Measurements from ENCODE around the gene IL10RA. TPM values are rescaled to one million over a fixed set of nuclear protein-coding genes. Genes with fewer than 3 reads are reported as not detected.

IL10RA gene
- total and polyA plus RNA-seq, 4 donors = 2.3 to 11.6 (median 9.2) TPM

GRCh38 chr11:118000850-118001228 is 14.6 kb downstream of the IL10RA start:
- H3K27me3 ChIP-seq (ENCODE audit: control insufficient read depth in 4 of 4, insufficient read depth in 4 of 4, low read length in 3 of 4) = no peaks in the 10 kb centered on the region
- WGBS = 98% methylated on average over 1 of the region's 1 CpG
- H3K4me3 ChIP-seq (ENCODE audit: low read depth in 1 of 3, low read length in 3 of 3) = no peak overlapping the region
- H3K36me3 ChIP-seq (ENCODE audit: control insufficient read depth in 4 of 4, insufficient read depth in 3 of 4, low read depth in 1 of 4, low read length in 3 of 4) = no peaks in the 10 kb centered on the region
- no peak overlapping the region for H3K9ac ChIP-seq (ENCODE audit: low read depth in 1 of 2, low read length in 2 of 2)
- no peak overlapping the region for H3K27ac ChIP-seq (ENCODE audit: low read depth in 1 of 2, low read length in 2 of 2)
- H3K4me1 ChIP-seq (ENCODE audit: control insufficient read depth in 4 of 4, insufficient read depth in 4 of 4, low read length in 3 of 4) = peaks cover 0 to 2% (median 0%) of the 10 kb centered on the region in 4 donors
- TF ChIP-seq CTCF (IDR thresholded peaks at IDR 0.05; ENCODE audit: low read depth, low read length, missing input control) = no peak
- TF ChIP-seq EGR1 (IDR thresholded peaks at IDR 0.05; ENCODE audit: low read depth in 2 of 2) = no peak
- TF ChIP-seq TAF1 (conservative IDR thresholded peaks at IDR 0.05) = no peak
- TF ChIP-seq HNF4G (IDR thresholded peaks at IDR 0.05) = no peak
- TF ChIP-seq RXRA (IDR thresholded peaks at IDR 0.05) = no peak
- no peak for TF ChIP-seq REST (IDR thresholded peaks at IDR 0.05)
- no peak for TF ChIP-seq HNF4A (conservative IDR thresholded peaks at IDR 0.05)
- TF ChIP-seq ATF3 (IDR thresholded peaks at IDR 0.05) = no peak
- no peak for TF ChIP-seq JUND (IDR thresholded peaks at IDR 0.05)
- TF ChIP-seq GABPA (IDR thresholded peaks at IDR 0.05 in 1 of 2, conservative IDR thresholded peaks at IDR 0.05 in 1 of 2) = no peak
- no peak for TF ChIP-seq MAX (IDR thresholded peaks at IDR 0.05)
- TF ChIP-seq ZBTB33 (IDR thresholded peaks at IDR 0.05) = no peak
- TF ChIP-seq NR2F2 (IDR thresholded peaks at IDR 0.05) = no peak
- no peak for TF ChIP-seq YY1 (IDR thresholded peaks at IDR 0.05)
- no peak for TF ChIP-seq RAD21 (IDR thresholded peaks at IDR 0.05)
- peaks cover 0 to 7% (median 0%) of the 10 kb centered on the region in 4 donors for H3K9me3 ChIP-seq (ENCODE audit: control insufficient read depth in 4 of 4, low read length in 3 of 4)
- no peak for DNase-seq (ENCODE audit: low spot score)

- Histone ChIP-seq H3K9me3 (ENCODE audit: control insufficient read depth in 4 of 4, low read length in 3 of 4) (peaks cover 0 to 7% (median 0%) of the 10 kb centered on the region in 4 donors), H3K4me3 (ENCODE audit: low read depth in 1 of 3, low read length in 3 of 3) (no peak overlapping the region), H3K27me3 (ENCODE audit: control insufficient read depth in 4 of 4, insufficient read depth in 4 of 4, low read length in 3 of 4) (no peaks in the 10 kb centered on the region), H3K27ac (ENCODE audit: low read depth in 1 of 2, low read length in 2 of 2) (peak overlapping the region in 1 of 2 donors; percentile 29), H3K9ac (ENCODE audit: low read depth in 1 of 2, low read length in 2 of 2) (no peak overlapping the region), H3K36me3 (ENCODE audit: control insufficient read depth in 4 of 4, insufficient read depth in 3 of 4, low read depth in 1 of 4, low read length in 3 of 4) (no peaks in the 10 kb centered on the region), H3K4me1 (ENCODE audit: control insufficient read depth in 4 of 4, insufficient read depth in 4 of 4, low read length in 3 of 4) (peaks cover 0 to 2% (median 0%) of the 10 kb centered on the region in 4 donors)
- no peak for DNase-seq (ENCODE audit: low spot score)
- 69% methylated on average over 5 of the region's 5 CpGs for WGBS
- TF ChIP-seq TAF1 (conservative IDR thresholded peaks at IDR 0.05) (no peak), SP1 (IDR thresholded peaks at IDR 0.05) (no peak), ZBTB33 (IDR thresholded peaks at IDR 0.05) (no peak), CTCF (IDR thresholded peaks at IDR 0.05; ENCODE audit: low read depth, low read length, missing input control) (no peak), FOXA1 (IDR thresholded peaks at IDR 0.05) (no peak), EGR1 (IDR thresholded peaks at IDR 0.05; ENCODE audit: low read depth in 2 of 2) (no peak)
Observed at GRCh38 chr11:118001494-118001971, 15.3 kb downstream of the IL10RA start.

Data from liver (tissue), 9 donors.